Endothelial cell of umbilical vein (primary cell): Measurements from ENCODE around the gene HAND2. TPM values are rescaled to one million over a fixed set of nuclear protein-coding genes. Genes with fewer than 3 reads are reported as not detected.

Experiments
- BruUV-seq: library from RNA; stranded (reverse); fragments of 400-500 nt; replicated peaks from 2 replicates; lab custom pipeline; 2021; lab: Mats Ljungman, UMichigan
- CTCF ChIA-PET: fragments of 300-600, 350-600 bp; sonication (Branson Sonifier 250); formaldehyde crosslinking; loops from one replicate; lab custom pipeline; 2021; ENCODE audit warnings: antibody characterized with exemption, inconsistent platforms; lab: Charles Lee
- POLR2A ChIA-PET: fragments of 300-600, 350-600 bp; sonication (Branson Sonifier 250); formaldehyde crosslinking; loops from one replicate; lab custom pipeline; 2021; ENCODE audit warnings: antibody characterized with exemption, inconsistent platforms; lab: Charles Lee
- DNase-seq: peaks from one replicate; pipeline ENCODE4 v3.0.0-alpha.2; 2011; ENCODE audit warnings: low read depth, low spot score
- FAIRE-seq: peaks from 2 replicates; lab custom pipeline; 2011; peaks lifted over from hg19 to GRCh38; lab: Jason Lieb, UNC
- H2AFZ ChIP-seq: 2 replicates; pipeline ENCODE4 v1.6.0; 2012; ENCODE audit warnings: low read depth, low read length, control low read depth, inconsistent platforms
- H3K27ac ChIP-seq: 2 replicates; pipeline ENCODE4 v1.5.1; 2011; ENCODE audit warnings: low read depth, mild to moderate bottlenecking, control low read depth, low read length, moderate library complexity; ENCODE audit not compliant: insufficient read depth
- H3K27me3 ChIP-seq, 2 experiments: 2 replicates each; pipeline versions ENCODE4 v1.6.0 to v1.6.1; 2011; ENCODE audit warnings: low read length in 2 of 2, mixed read lengths in 1 of 2; ENCODE audit not compliant: control insufficient read depth in 2 of 2, insufficient read depth in 2 of 2
- H3K36me3 ChIP-seq, 2 experiments: 2 replicates in 1 of 2; 3 replicates in 1 of 2; pipeline ENCODE4 v1.5.1; 2011; ENCODE audit warnings: low read length in 2 of 2, mild to moderate bottlenecking in 1 of 2, moderate library complexity in 1 of 2; ENCODE audit not compliant: control insufficient read depth in 2 of 2, insufficient read depth in 2 of 2; ENCODE audit errors: extremely low read depth in 1 of 2
- H3K4me1 ChIP-seq: 3 replicates; pipeline ENCODE4 v1.5.1; 2011; ENCODE audit warnings: mild to moderate bottlenecking, low read length; ENCODE audit not compliant: control insufficient read depth, insufficient read depth; ENCODE audit errors: extremely low read depth
- H3K4me2 ChIP-seq: 2 replicates; pipeline ENCODE4 v1.6.1; 2011; ENCODE audit warnings: low read length, control low read depth, mixed read lengths; ENCODE audit not compliant: insufficient read depth
- H3K4me3 ChIP-seq, 3 experiments: fragments of 200-600 bp in 1 of 3; sonication (generic), shearing (Covaris generic) in 1 of 3; replicated peaks in 1 of 3; 2 replicates each; pipeline ENCODE4 v1.5.1; 2011 to 2016; ENCODE audit warnings: control low read depth in 3 of 3, low read length in 3 of 3, mild to moderate bottlenecking in 2 of 3, inconsistent platforms in 1 of 3, low read depth in 1 of 3, moderate library complexity in 1 of 3; ENCODE audit not compliant: insufficient read depth in 1 of 3
- H3K79me2 ChIP-seq: 2 replicates; pipeline ENCODE4 v1.6.0; 2012; ENCODE audit warnings: low read length, inconsistent platforms; ENCODE audit not compliant: control insufficient read depth, insufficient read depth
- H3K9ac ChIP-seq: replicated peaks from 2 replicates; pipeline ENCODE3; 2011; ENCODE audit warnings: low read length, control low read depth; ENCODE audit not compliant: insufficient read depth; ENCODE audit errors: extremely low read depth
- H3K9me1 ChIP-seq: replicated peaks from 3 replicates; pipeline ENCODE4 v1.6.0; 2011; ENCODE audit warnings: mild to moderate bottlenecking, low read length; ENCODE audit not compliant: control insufficient read depth, insufficient read depth; ENCODE audit errors: extremely low read depth
- H3K9me3 ChIP-seq: replicated peaks from 2 replicates; pipeline ENCODE4 v1.5.1; 2012; ENCODE audit warnings: low read length, inconsistent platforms; ENCODE audit not compliant: control insufficient read depth, insufficient read depth
- H4K20me1 ChIP-seq: replicated peaks from 2 replicates; pipeline ENCODE3; 2011; ENCODE audit warnings: mild to moderate bottlenecking, low read length; ENCODE audit not compliant: control insufficient read depth, insufficient read depth; ENCODE audit errors: extremely low read depth
- EZH2 ChIP-seq: IDR thresholded peaks from 2 replicates; pipeline ENCODE4 v1.6.1; 2012; ENCODE audit warnings: borderline replicate concordance, low read depth, mild to moderate bottlenecking, moderate library complexity, low read length, inconsistent platforms; ENCODE audit not compliant: severe bottlenecking
- GATA2 ChIP-seq: IDR thresholded peaks from 2 replicates; pipeline ENCODE4 v1.7.0; 2011; ENCODE audit warnings: low read depth, mild to moderate bottlenecking, moderate library complexity, mixed read lengths, low read length; ENCODE audit not compliant: insufficient read length, insufficient read depth
- MYC ChIP-seq: IDR thresholded peaks from one replicate; pipeline ENCODE4 v1.6.1; 2011; ENCODE audit warnings: mild to moderate bottlenecking, low read depth, low read length
- POLR2A ChIP-seq: IDR thresholded peaks from 2 replicates; pipeline ENCODE4 v1.6.1; 2012; ENCODE audit warnings: low read depth, mild to moderate bottlenecking, control low read depth, low read length
- POLR2AphosphoS5 ChIP-seq: IDR thresholded peaks from 2 replicates; pipeline ENCODE4 v1.6.1; 2012; ENCODE audit warnings: low read depth, mild to moderate bottlenecking, control low read depth, low read length, moderate library complexity; ENCODE audit not compliant: insufficient read depth
- dilution Hi-C: fragments of 300-500 bp; cut with MboI; formaldehyde crosslinking; loops from one replicate; pipeline ENCODE4 v1.15.0; 2019; ENCODE audit warnings: low sequenced_read_pairs; ENCODE audit not compliant: extremely low pct_ligation_motif_present
- intact Hi-C: fragments of 100-400 bp; cut with micrococcal nuclease; formaldehyde crosslinking; loops from one replicate; pipeline ENCODE4 v1.10.0; 2022
- polyA plus RNA-seq, 4 experiments: library from polyadenylated mRNA; depleted of rRNA in 3 of 4; stranded (reverse) in 3 of 4; unstranded in 1 of 4; fragments of >200 nt; gene quantifications; 2 replicates each; pipeline versions ENCODE4 v1.2.1 to v1.2.3, GENCODE V29; 2011 to 2012; ENCODE audit warnings: missing spikeins in 1 of 4
- total RNA-seq: library from RNA; stranded (reverse); gene quantifications from 2 replicates; pipeline ENCODE4 v1.2.3, GENCODE V29; 2021

Gene HAND2
- total and polyA plus RNA-seq, 2 donors (not counting 3 experiments of a cell fraction or from before 2014, with no cell fraction given): not detected

- ChIA-PET POLR2A (no interaction called here), CTCF (interaction anchor here (0.6 kb wide), 1 partner anchor 21 kb away, joined by 3 read pairs; no protein-coding TSS in a partner anchor)
- TF ChIP-seq GATA2 (no peak), MYC (no peak)
- Histone ChIP-seq H3K27ac (no peak overlapping the region), H3K79me2 (no peaks in the 10 kb centered on the region), H3K27me3 (peaks cover 88 to 94% of the 10 kb centered on the region in 2 experiments), H3K9me1 (no peaks in the 10 kb centered on the region), H3K9ac (no peak overlapping the region), H3K4me3 (no peak overlapping the region), H3K36me3 (no peaks in the 10 kb centered on the region), H3K4me1 (peaks cover 7% of the 10 kb centered on the region), H4K20me1 (no peaks in the 10 kb centered on the region), H3K4me2 (no peak overlapping the region), H3K9me3 (no peaks in the 10 kb centered on the region), H2AFZ (no peak overlapping the region)
- intact Hi-C loops (loop anchor here (5.0 kb wide), 1 partner anchor 686 kb away; no protein-coding TSS in a partner anchor), dilution Hi-C loops (no loop called here)
- FAIRE-seq: no peak
- no TSS peak for BruUV-seq
- no peak for DNase-seq
Measured at GRCh38 chr4:173526027-173526482, 4.0 kb downstream of the HAND2 start.

- H3K27me3 ChIP-seq: peaks cover 88 to 94% of the 10 kb centered on the region in 2 experiments
- no peak overlapping the region for H3K4me2 ChIP-seq
- H3K9me3 ChIP-seq: no peaks in the 10 kb centered on the region
- no peak for FAIRE-seq
- dilution Hi-C loops: no loop called here
- CTCF ChIA-PET: interaction anchor here (0.6 to 1.6 kb wide), 2 partner anchors 19 to 20 kb away, joined by 3 read pairs; no protein-coding TSS in a partner anchor
- H2AFZ ChIP-seq: no peak overlapping the region
- no peaks in the 10 kb centered on the region for H3K79me2 ChIP-seq
- H3K36me3 ChIP-seq: no peaks in the 10 kb centered on the region
- POLR2A ChIA-PET: no interaction called here
- H3K27ac ChIP-seq: no peak overlapping the region
- no TSS peak for BruUV-seq
- H3K4me1 ChIP-seq: peaks cover 7% of the 10 kb centered on the region
- no peaks in the 10 kb centered on the region for H4K20me1 ChIP-seq
- DNase-seq: no peak
- no peak overlapping the region for H3K4me3 ChIP-seq
- no peaks in the 10 kb centered on the region for H3K9me1 ChIP-seq
- no peak for TF ChIP-seq POLR2A
- no peak for TF ChIP-seq POLR2AphosphoS5
- peak; percentile 77 for TF ChIP-seq EZH2
- H3K9ac ChIP-seq: no peak overlapping the region
- intact Hi-C loops: loop anchor here (5.0 kb wide), 1 partner anchor 687 kb away; no protein-coding TSS in a partner anchor
Measured at GRCh38 chr4:173525118-173526011, 4.7 kb downstream of the HAND2 start.
